Measurements from ENCODE around the gene LGALS7. TPM values are rescaled to one million over a fixed set of nuclear protein-coding genes. Genes with fewer than 3 reads are reported as not detected.
A peak's percentile ranks its signal among the peaks of the same experiment; 100 is the strongest.

The LGALS7 gene
- total RNA-seq, 1 donor from 2014 or later: not detected

GRCh38 chr19:38731654-38732301 is 41.5 kb downstream of the LGALS7 start:
- intact Hi-C loops (cut with micrococcal nuclease): no loop called here
- DNase-seq (no peak), ATAC-seq (peak; percentile 1)

GRCh38 chr19:38730731-38731589 is 42.4 kb downstream of the LGALS7 start:
- intact Hi-C loops (cut with micrococcal nuclease): no loop called here
- DNase-seq (no peak), ATAC-seq (no peak)

- intact Hi-C loops (cut with micrococcal nuclease): no loop called here
- DNase-seq: no peak
- no peak for ATAC-seq
These were observed 42.9 kb downstream of the LGALS7 start for GRCh38 chr19:38730470-38730730.

GRCh38 chr19:38729653-38730469 is 43.5 kb downstream of the LGALS7 start:
- ATAC-seq (peak; percentile 48), DNase-seq (peak; percentile 87)
- intact Hi-C loops (cut with micrococcal nuclease): no loop called here

- intact Hi-C loops (cut with micrococcal nuclease): no loop called here
- no peak for ATAC-seq
- peak; percentile 34 for DNase-seq
These were observed 44.4 kb downstream of the LGALS7 start for GRCh38 chr19:38728752-38729541.

GRCh38 chr19:38727868-38728660 is 45.3 kb downstream of the LGALS7 start:
- intact Hi-C loops (cut with micrococcal nuclease): no loop called here
- peak; percentile 58 for DNase-seq
- peak; percentile 19 for ATAC-seq

- intact Hi-C loops (cut with micrococcal nuclease): no loop called here
- DNase-seq: peak; percentile 26
- ATAC-seq: no peak
These were observed 45.9 kb downstream of the LGALS7 start for GRCh38 chr19:38727306-38727867.

GRCh38 chr19:38726761-38727301 is 46.5 kb downstream of the LGALS7 start:
- peak; percentile 32 for DNase-seq
- no peak for ATAC-seq
- intact Hi-C loops (cut with micrococcal nuclease): no loop called here

GRCh38 chr19:38726284-38726673 is 47.0 kb downstream of the LGALS7 start:
- intact Hi-C loops (cut with micrococcal nuclease): no loop called here
- DNase-seq: peak; percentile 16
- no peak for ATAC-seq

- intact Hi-C loops (cut with micrococcal nuclease): no loop called here
- ATAC-seq (no peak), DNase-seq (peak; percentile 29)
These were observed 47.6 kb downstream of the LGALS7 start for GRCh38 chr19:38725469-38726283.

- peak; percentile 25 for DNase-seq
- no peak for ATAC-seq
- intact Hi-C loops (cut with micrococcal nuclease): no loop called here
These were observed 49.1 kb downstream of the LGALS7 start for GRCh38 chr19:38723990-38724854.

GRCh38 chr19:38723606-38723965 is 49.7 kb downstream of the LGALS7 start:
- ATAC-seq (no peak), DNase-seq (no peak)
- intact Hi-C loops (cut with micrococcal nuclease): no loop called here

- DNase-seq: no peak
- intact Hi-C loops (cut with micrococcal nuclease): no loop called here
- no peak for ATAC-seq
These were observed 50.2 kb downstream of the LGALS7 start for GRCh38 chr19:38722947-38723605.

- intact Hi-C loops (cut with micrococcal nuclease): no loop called here
- ATAC-seq (peak; percentile 17), DNase-seq (peak; percentile 72)
These were observed 51.1 kb downstream of the LGALS7 start for GRCh38 chr19:38721979-38722773.

- no peak for DNase-seq
- ATAC-seq: no peak
- intact Hi-C loops (cut with micrococcal nuclease): no loop called here
These were observed 51.8 kb downstream of the LGALS7 start for GRCh38 chr19:38721496-38721895.
